Measurements from ENCODE around the gene PPP1R9A. TPM values are rescaled to one million over a fixed set of nuclear protein-coding genes. Genes with fewer than 3 reads are reported as not detected.

PPP1R9A gene
- total RNA-seq, 1 donor from 2014 or later = 1.3 TPM

GRCh38 chr7:95298091-95298490 lies 390.7 kb downstream of the PPP1R9A start:
- DNase-seq = no peak
- peaks cover 4% of the 10 kb centered on the region for H3K27me3 Mint-ChIP-seq
- H3K27ac Mint-ChIP-seq = no peak overlapping the region
- intact Hi-C loops (cut with micrococcal nuclease) = no loop called here
- no peaks in the 10 kb centered on the region for H3K36me3 Mint-ChIP-seq (ENCODE audit: low read depth)
- ChIA-PET CTCF (no interaction called here), POLR2A (no interaction called here)
- H3K4me3 Mint-ChIP-seq = no peak overlapping the region
- no peaks in the 10 kb centered on the region for H3K9me3 Mint-ChIP-seq
- H3K4me1 Mint-ChIP-seq = no peaks in the 10 kb centered on the region
- ATAC-seq (ENCODE audit: low read depth) = no peak
- no peak for TF ChIP-seq CTCF (IDR thresholded peaks at IDR 0.05)

GRCh38 chr7:95303013-95303905 lies 395.9 kb downstream of the PPP1R9A start:
- CTCF ChIA-PET = no interaction called here

DNA sequence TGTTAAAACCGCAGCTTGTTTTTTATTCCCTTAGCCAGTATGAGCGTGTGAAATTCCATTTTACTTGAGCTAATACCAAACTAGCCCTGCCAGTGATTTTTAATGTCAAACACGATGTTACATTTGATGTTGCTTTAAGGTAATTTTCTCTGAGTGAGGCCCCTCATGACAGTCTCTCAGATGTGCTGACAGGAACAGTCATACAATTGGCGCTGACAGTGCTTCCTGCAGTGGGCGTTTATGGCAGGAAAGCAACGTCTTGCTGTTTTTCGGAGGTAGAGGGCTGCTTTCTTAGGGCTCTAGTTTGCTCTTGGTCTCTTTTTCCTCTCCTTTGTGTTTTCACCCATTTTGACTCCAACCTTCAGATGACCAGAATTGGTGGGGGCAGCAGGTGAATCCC lies 397.6 kb downstream of the PPP1R9A start:
- no peak for TF ChIP-seq CTCF (IDR thresholded peaks at IDR 0.05)
- intact Hi-C loops (cut with micrococcal nuclease) = no loop called here
- POLR2A ChIA-PET = no interaction called here
- Mint-ChIP-seq H3K36me3 (ENCODE audit: low read depth) (no peaks in the 10 kb centered on the region), H3K27me3 (peaks cover 4% of the 10 kb centered on the region), H3K4me3 (no peak overlapping the region), H3K4me1 (no peaks in the 10 kb centered on the region), H3K27ac (no peak overlapping the region), H3K9me3 (no peaks in the 10 kb centered on the region)
- CTCF ChIA-PET = no interaction called here
- ATAC-seq (ENCODE audit: low read depth) = no peak
- no peak for DNase-seq

More at GRCh38 chr7:95303013-95303905, 395.9 kb downstream of the PPP1R9A start:
- H3K4me3 Mint-ChIP-seq = no peak overlapping the region
- H3K27ac Mint-ChIP-seq = no peak overlapping the region
- POLR2A ChIA-PET = no interaction called here
- peaks cover 6% of the 10 kb centered on the region for H3K27me3 Mint-ChIP-seq
- intact Hi-C loops (cut with micrococcal nuclease) = no loop called here
- no peaks in the 10 kb centered on the region for H3K36me3 Mint-ChIP-seq (ENCODE audit: low read depth)
- TF ChIP-seq CTCF (IDR thresholded peaks at IDR 0.05) = no peak
- no peak for ATAC-seq (ENCODE audit: low read depth)
- H3K9me3 Mint-ChIP-seq = no peaks in the 10 kb centered on the region
- no peak for DNase-seq
- no peaks in the 10 kb centered on the region for H3K4me1 Mint-ChIP-seq

DNA sequence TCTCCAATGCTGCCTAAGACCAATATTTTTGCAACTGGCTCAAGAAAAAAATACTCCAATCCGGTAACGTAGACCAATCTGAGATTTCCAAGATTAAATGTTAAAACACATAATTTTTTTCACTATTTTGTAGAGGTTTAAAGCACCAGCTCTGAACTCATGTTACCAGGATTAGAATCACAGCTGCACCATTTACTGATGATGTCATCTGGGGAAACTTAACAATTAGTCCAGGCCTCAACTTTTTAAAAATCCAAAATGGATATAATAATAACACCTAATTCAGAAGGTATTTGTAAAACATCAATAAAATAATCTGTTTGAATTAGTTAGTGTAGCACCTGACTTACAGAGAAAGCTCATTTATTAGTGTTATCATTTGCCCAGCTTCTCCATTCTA lies 402.6 kb downstream of the PPP1R9A start:
- no peak overlapping the region for H3K27ac Mint-ChIP-seq
- no peaks in the 10 kb centered on the region for H3K4me1 Mint-ChIP-seq

More for the DNA sequence above, 402.6 kb downstream of the PPP1R9A start:
- intact Hi-C loops (cut with micrococcal nuclease) = no loop called here
- no peaks in the 10 kb centered on the region for H3K9me3 Mint-ChIP-seq
- H3K36me3 Mint-ChIP-seq (ENCODE audit: low read depth) = no peaks in the 10 kb centered on the region
- peaks cover 4% of the 10 kb centered on the region for H3K27me3 Mint-ChIP-seq
- no peak for DNase-seq
- ChIA-PET POLR2A (no interaction called here), CTCF (no interaction called here)
- no peak for ATAC-seq (ENCODE audit: low read depth)
- H3K4me3 Mint-ChIP-seq = no peak overlapping the region
- no peak for TF ChIP-seq CTCF (IDR thresholded peaks at IDR 0.05)

All from activated B cell treated with CpG ODN at 0.5 μM for 24 hours (primary cell).